ENCODE data around the gene NCAPD2. TPM values are rescaled to one million over a fixed set of nuclear protein-coding genes. Genes with fewer than 3 reads are reported as not detected.

NCAPD2 gene
- total and polyA plus RNA-seq, 2 of the 4 experiments (the other 2 are of a cell fraction): 35.6 to 57.9 TPM

DNA sequence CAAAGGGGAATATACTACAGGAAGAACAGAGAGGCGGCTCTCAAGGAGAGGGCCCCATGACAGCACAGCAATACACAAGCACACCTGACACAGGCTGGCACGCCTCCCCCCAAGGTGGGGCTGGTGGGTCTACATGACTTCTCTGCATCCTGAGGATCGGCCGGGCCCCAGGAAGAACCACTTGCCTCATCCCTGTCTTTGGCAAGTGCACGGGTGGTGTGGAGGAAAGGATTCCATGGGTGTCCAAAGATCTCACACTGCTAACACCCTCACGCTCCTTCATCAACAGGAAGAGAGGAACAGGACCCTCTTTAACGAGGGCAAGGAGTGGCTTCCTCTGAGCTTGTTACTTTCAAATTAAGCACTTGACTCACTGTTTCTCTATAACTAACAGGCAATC, 30.7 kb upstream of the NCAPD2 start:
- H3K9ac ChIP-seq (ENCODE audit: low read depth, low read length): no peak overlapping the region
- H3K4me1 ChIP-seq (ENCODE audit: control insufficient read depth, insufficient read depth, low read length): no peaks in the 10 kb centered on the region
- intact Hi-C loops (cut with micrococcal nuclease): no loop called here
- DNase-seq: no peak
- WGBS, 2 experiments (ENCODE audit: extremely low coverage in 2 of 2, insufficient read length in 1 of 2): no CpG with 5 or more reads among the region's 7 CpGs
- no peak overlapping the region for H3K27ac ChIP-seq (ENCODE audit: insufficient read depth, low read length)
- no peak for ATAC-seq (ENCODE audit: low read depth)
- H3K9me3 ChIP-seq (ENCODE audit: control insufficient read depth, insufficient read depth, low read length): no peaks in the 10 kb centered on the region
- no peak overlapping the region for H3K4ac ChIP-seq (ENCODE audit: low read depth, low read length)
- no peak overlapping the region for H2BK15ac ChIP-seq (ENCODE audit: low read depth, low read length)
- H2BK20ac ChIP-seq (ENCODE audit: low read depth, low read length): no peak overlapping the region
- H3K56ac ChIP-seq (ENCODE audit: extremely low read depth, insufficient read depth, low read length): no peak overlapping the region
- H3K14ac ChIP-seq (replicated peaks; ENCODE audit: low read depth, low read length): no peak overlapping the region
- in situ Hi-C loops (cut with MboI; ENCODE audit: low sequenced_read_pairs): loop anchor here (5.0 to 25.0 kb wide), 4 partner anchors 41 to 401 kb away; no protein-coding TSS in a partner anchor
- H4K5ac ChIP-seq (ENCODE audit: low read depth, low read length): no peak overlapping the region
- no peak overlapping the region for H3K18ac ChIP-seq (ENCODE audit: low read depth, low read length)
- peaks cover 5% of the 10 kb centered on the region; the same call in 1 of the 2 replicates for H4K20me1 ChIP-seq (ENCODE audit: insufficient read depth, low read length)
- H2AK5ac ChIP-seq (ENCODE audit: low read depth, low read length): no peak overlapping the region
- dilution Hi-C loops (cut with HindIII; ENCODE audit: low sequenced_read_pairs, unreplicated experiment): no loop called here
- H3K9me1 ChIP-seq (ENCODE audit: insufficient read depth, low read length): 0 out of 2 replicates have a peak, but pooled peaks cover 4% of the 10 kb centered on the region
- CTCF ChIA-PET: no interaction called here
- no peaks in the 10 kb centered on the region for H3K27me3 ChIP-seq (ENCODE audit: control insufficient read depth, insufficient read depth, low read length)
- peaks cover 57% of the 10 kb centered on the region for H3K36me3 ChIP-seq (ENCODE audit: control insufficient read depth, insufficient read depth, low read length)
- H2AFZ ChIP-seq (replicated peaks; ENCODE audit: low read length, poor library complexity): no peak overlapping the region
- BruUV-seq (replicated peaks): no TSS peak
- H4K8ac ChIP-seq (ENCODE audit: low read depth in 2 of 2, low read length in 2 of 2): no peak overlapping the region
- no peak overlapping the region for H4K91ac ChIP-seq (ENCODE audit: insufficient read depth, low read depth, low read length)
- H3K4me2 ChIP-seq (ENCODE audit: low read depth, low read length): no peak overlapping the region
- H3K23ac ChIP-seq (ENCODE audit: low read depth, low read length): no peak overlapping the region
- H3K4me3 ChIP-seq (ENCODE audit: insufficient read depth, low read depth, low read length): no peak overlapping the region
- H2BK5ac ChIP-seq (ENCODE audit: low read depth, low read length, poor library complexity, severe bottlenecking): no peak overlapping the region
- H2BK120ac ChIP-seq (ENCODE audit: low read depth, low read length): no peak overlapping the region
- peaks cover 8 to 23% of the 10 kb centered on the region in 2 experiments; a peak in 3 of 4 replicates for H3K79me1 ChIP-seq (ENCODE audit: low read depth in 1 of 2, low read length in 2 of 2)
- POLR2A ChIA-PET (ENCODE audit: unreplicated experiment): no interaction called here
- no peak for TF ChIP-seq CEBPB (IDR thresholded peaks at IDR 0.05; ENCODE audit: low read depth, low read length)
- TF ChIP-seq NFE2L2 (IDR thresholded peaks at IDR 0.05; ENCODE audit: low read depth, low read length): no peak
- TF ChIP-seq, protein P1, sequence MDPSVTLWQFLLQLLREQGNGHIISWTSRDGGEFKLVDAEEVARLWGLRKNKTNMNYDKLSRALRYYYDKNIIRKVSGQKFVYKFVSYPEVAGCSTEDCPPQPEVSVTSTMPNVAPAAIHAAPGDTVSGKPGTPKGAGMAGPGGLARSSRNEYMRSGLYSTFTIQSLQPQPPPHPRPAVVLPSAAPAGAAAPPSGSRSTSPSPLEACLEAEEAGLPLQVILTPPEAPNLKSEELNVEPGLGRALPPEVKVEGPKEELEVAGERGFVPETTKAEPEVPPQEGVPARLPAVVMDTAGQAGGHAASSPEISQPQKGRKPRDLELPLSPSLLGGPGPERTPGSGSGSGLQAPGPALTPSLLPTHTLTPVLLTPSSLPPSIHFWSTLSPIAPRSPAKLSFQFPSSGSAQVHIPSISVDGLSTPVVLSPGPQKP (IDR thresholded peaks at IDR 0.05; ENCODE audit: borderline replicate concordance, low read depth, low read length): no peak
- TF ChIP-seq MXI1 (IDR thresholded peaks at IDR 0.05; ENCODE audit: borderline replicate concordance, low read depth, low read length): no peak
- H2AK9ac ChIP-seq (replicated peaks; ENCODE audit: low read depth, low read length, poor library complexity): no peak overlapping the region
